ENCODE results near the gene MACROD2. TPM values are rescaled to one million over a fixed set of nuclear protein-coding genes. Genes with fewer than 3 reads are reported as not detected.

The MACROD2 gene
- total RNA-seq, 4 donors from 2014 or later = 4.0 to 14.1 (median 10.4) TPM

DNA sequence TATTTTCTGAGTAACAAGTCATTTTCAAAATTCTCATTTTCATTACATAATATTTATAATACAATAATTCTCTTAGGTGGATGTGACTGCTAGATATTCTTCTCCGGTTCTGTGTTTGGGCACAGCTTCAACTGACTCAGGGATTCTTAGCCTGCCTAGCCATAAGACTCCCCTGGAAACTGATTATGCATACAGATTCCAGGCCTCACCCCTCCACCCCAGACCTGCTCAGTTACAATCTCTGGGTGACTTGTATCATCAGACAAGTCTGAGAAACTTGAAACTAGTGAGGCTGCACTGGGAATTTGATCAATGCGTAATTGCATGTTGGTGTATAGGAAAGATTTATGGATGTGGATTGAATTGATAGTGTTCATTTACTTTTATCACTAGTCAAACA, 316.7 kb downstream of the MACROD2 start:
- Histone ChIP-seq H3K27ac (no peak overlapping the region), H3K27me3 (no peaks in the 10 kb centered on the region), H3K4me3 (no peak overlapping the region), H3K4me1 (no peaks in the 10 kb centered on the region), H3K9me3 (no peaks in the 10 kb centered on the region), H3K36me3 (no peaks in the 10 kb centered on the region)
- TF ChIP-seq POLR2A (IDR thresholded peaks at IDR 0.05) (no peak), EP300 (IDR thresholded peaks at IDR 0.05) (no peak)
- TF ChIP-seq, protein P1, sequence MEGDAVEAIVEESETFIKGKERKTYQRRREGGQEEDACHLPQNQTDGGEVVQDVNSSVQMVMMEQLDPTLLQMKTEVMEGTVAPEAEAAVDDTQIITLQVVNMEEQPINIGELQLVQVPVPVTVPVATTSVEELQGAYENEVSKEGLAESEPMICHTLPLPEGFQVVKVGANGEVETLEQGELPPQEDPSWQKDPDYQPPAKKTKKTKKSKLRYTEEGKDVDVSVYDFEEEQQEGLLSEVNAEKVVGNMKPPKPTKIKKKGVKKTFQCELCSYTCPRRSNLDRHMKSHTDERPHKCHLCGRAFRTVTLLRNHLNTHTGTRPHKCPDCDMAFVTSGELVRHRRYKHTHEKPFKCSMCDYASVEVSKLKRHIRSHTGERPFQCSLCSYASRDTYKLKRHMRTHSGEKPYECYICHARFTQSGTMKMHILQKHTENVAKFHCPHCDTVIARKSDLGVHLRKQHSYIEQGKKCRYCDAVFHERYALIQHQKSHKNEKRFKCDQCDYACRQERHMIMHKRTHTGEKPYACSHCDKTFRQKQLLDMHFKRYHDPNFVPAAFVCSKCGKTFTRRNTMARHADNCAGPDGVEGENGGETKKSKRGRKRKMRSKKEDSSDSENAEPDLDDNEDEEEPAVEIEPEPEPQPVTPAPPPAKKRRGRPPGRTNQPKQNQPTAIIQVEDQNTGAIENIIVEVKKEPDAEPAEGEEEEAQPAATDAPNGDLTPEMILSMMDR (IDR thresholded peaks at IDR 0.05) = no peak
- 96 to 98% methylated on average over 2 of the region's 2 CpGs for WGBS, 2 donors
- no peak for DNase-seq (ENCODE audit: low spot score in 2 of 2)

DNA sequence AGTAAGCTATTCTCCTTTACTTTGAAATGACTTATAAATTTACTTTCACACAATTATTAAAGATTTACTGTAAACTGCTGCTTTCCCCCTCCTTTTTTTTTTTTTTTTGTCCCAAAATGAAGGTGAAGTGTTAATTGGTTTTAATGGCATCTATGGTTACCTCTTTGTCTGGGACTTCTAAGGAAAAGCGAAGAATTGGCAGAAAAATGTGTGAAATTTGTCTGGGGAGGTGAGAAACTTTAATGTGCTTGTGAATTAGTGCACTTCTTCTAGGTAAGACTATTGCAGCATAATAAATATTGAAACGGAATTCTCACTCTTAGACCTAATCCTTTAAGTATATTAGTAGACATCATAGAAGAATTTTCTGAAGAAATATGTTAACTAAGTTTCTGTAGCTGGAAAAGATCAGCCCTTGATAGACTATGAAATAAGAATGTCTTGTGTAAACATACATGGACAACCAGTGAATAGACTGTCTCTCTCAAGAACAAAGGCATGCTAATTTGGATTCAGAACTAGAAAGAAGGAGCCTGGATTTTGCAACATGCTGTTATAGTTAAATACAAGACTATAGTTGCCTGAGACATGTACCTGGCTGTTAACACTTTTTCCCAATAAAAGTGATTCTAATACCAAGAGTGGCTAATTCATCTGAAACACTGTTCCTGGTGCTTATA, 318.2 kb downstream of the MACROD2 start:
- Histone ChIP-seq H3K27me3 (no peaks in the 10 kb centered on the region), H3K36me3 (no peaks in the 10 kb centered on the region), H3K9me3 (no peaks in the 10 kb centered on the region), H3K4me1 (no peaks in the 10 kb centered on the region), H3K27ac (no peak overlapping the region), H3K4me3 (no peak overlapping the region)
- WGBS, 2 donors = 61 to 66% methylated on average over 2 of the region's 2 CpGs
- TF ChIP-seq, protein P1 (IDR thresholded peaks at IDR 0.05) = no peak
- TF ChIP-seq POLR2A (IDR thresholded peaks at IDR 0.05) (no peak), EP300 (IDR thresholded peaks at IDR 0.05) (no peak)
- DNase-seq (ENCODE audit: low spot score in 2 of 2) = no peak

DNA sequence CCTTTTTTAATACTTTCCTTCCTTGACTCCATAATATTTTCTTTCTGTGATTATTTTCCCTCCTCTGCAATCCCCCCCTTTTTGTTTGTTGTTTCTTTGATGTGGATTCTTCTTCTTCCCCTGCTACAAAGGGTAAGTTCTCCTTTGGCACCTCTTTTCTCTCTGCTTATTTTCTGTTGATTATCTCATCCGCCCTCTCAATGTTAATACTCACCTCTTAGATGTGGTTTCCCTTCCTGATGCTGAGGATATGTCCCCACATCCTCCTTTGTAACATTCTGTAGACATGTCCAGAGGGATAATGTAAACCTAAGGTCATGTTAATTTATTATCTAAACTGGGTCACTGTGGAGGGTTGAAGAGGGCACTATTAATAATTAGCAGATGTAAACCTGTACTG, 324.4 kb downstream of the MACROD2 start:
- TF ChIP-seq POLR2A (IDR thresholded peaks at IDR 0.05) = no peak
- TF ChIP-seq EP300 (IDR thresholded peaks at IDR 0.05) = no peak
- TF ChIP-seq, protein P1 (IDR thresholded peaks at IDR 0.05) = no peak
- 92 to 96% methylated on average over 1 of the region's 1 CpG for WGBS, 2 donors

DNA sequence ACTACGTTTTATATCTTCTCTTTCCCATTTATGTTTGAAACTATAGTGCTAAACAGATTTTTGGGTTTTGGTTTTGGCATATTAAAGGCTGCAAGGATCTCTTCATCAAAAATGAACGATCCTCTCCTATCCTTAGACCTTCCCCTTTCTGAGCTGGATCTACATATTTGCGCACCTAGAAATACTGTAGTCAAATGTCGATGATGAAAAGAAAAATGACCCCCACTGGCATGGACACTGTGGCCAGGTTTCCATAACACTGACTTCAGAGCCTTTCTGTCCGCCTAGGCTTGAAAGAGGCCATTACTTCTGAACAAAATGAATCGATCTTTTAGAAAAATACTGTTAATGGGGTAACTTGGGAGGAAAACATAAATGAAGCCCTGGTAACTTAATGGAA, 336.3 kb downstream of the MACROD2 start:
- Histone ChIP-seq H3K4me3 (peak overlapping the region in 2 of 4 donors; percentile 8 to 14), H3K27me3 (no peaks in the 10 kb centered on the region), H3K4me1 (no peaks in the 10 kb centered on the region), H3K36me3 (peaks cover 0 to 15% (median 0%) of the 10 kb centered on the region in 3 donors), H3K9me3 (no peaks in the 10 kb centered on the region), H3K27ac (peak overlapping the region in 2 of 4 donors; percentile 13 to 86)
- 49 to 54% methylated on average over 6 of the region's 6 CpGs for WGBS, 2 donors
- TF ChIP-seq EP300 (IDR thresholded peaks at IDR 0.05) (no peak), POLR2A (IDR thresholded peaks at IDR 0.05) (no peak)
- TF ChIP-seq, protein P1 (IDR thresholded peaks at IDR 0.05) = no peak
- no peak for DNase-seq (ENCODE audit: low spot score in 2 of 2)

More for the DNA sequence above, 324.4 kb downstream of the MACROD2 start:
- no peak overlapping the region for H3K27ac ChIP-seq
- H3K36me3 ChIP-seq = peaks cover 0 to 11% (median 0%) of the 10 kb centered on the region in 3 donors
- no peaks in the 10 kb centered on the region for H3K27me3 ChIP-seq
- H3K9me3 ChIP-seq = no peaks in the 10 kb centered on the region
- no peaks in the 10 kb centered on the region for H3K4me1 ChIP-seq
- H3K4me3 ChIP-seq = no peak overlapping the region
- no peak for DNase-seq (ENCODE audit: low spot score in 2 of 2)

DNA sequence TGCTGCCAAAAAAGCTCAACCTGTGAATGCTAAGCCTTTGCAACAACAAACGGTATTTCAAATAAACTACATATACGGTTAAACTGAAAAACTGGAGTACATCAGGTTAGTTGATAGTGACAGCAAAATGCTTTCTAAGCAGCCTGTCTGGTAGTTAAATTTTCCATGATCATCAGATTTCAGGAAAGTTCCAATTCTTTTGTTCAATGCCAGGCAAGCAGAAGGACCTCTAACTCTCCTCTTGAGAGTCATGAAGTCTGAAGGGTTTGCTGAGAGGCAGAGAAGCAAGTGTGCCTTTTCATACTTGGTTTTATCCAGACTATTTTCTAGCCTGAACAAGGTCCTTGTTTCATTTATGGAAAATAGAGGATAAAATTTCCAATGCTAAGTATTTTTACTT, 337.6 kb downstream of the MACROD2 start:
- no peaks in the 10 kb centered on the region for H3K4me1 ChIP-seq
- TF ChIP-seq POLR2A (IDR thresholded peaks at IDR 0.05) = no peak
- peaks cover 0 to 5% (median 0%) of the 10 kb centered on the region in 3 donors for H3K36me3 ChIP-seq
- no peaks in the 10 kb centered on the region for H3K27me3 ChIP-seq
- WGBS, 2 donors = 36 to 53% methylated on average over 2 of the region's 2 CpGs
- peak overlapping the region in 3 of 4 donors; percentile 27 to 89 (median 86) for H3K27ac ChIP-seq
- H3K4me3 ChIP-seq = peak overlapping the region in 3 of 4 donors; percentile 7 to 57 (median 23)
- DNase-seq (ENCODE audit: low spot score in 2 of 2) = no peak
- no peaks in the 10 kb centered on the region for H3K9me3 ChIP-seq

All from tibial nerve (tissue), 4 donors.